SK-N-SH (cell line): ENCODE results near the gene PLEKHG1.

Experiments used
- CTCF ChIP-seq: fragments of 200-600 bp; sonication (generic); IDR thresholded peaks from 2 replicates; pipeline ENCODE4 v1.6.1; 2017; ENCODE audit warnings: antibody characterized with exemption, mild to moderate bottlenecking, moderate library complexity
- ELF1 ChIP-seq: IDR thresholded peaks from 2 replicates; pipeline ENCODE4 v1.4.0; 2012
- EP300 ChIP-seq, 2 experiments: IDR thresholded peaks; 2 replicates each; pipeline versions ENCODE4 v1.4.0 to v1.6.1; 2012; ENCODE audit warnings: borderline replicate concordance in 1 of 2, low read depth in 1 of 2, low read length in 1 of 2
- GATA2 ChIP-seq: sonication (generic); formaldehyde crosslinking; IDR thresholded peaks from 2 replicates; pipeline ENCODE4 v1.5.0; 2020; ENCODE audit warnings: mild to moderate bottlenecking, missing genetic modification reagents
- MAX ChIP-seq: IDR thresholded peaks from 2 replicates; pipeline ENCODE4 v1.4.0; 2012; ENCODE audit warnings: low read depth
- NRF1 ChIP-seq: IDR thresholded peaks from 2 replicates; pipeline ENCODE4 v1.6.1; 2012; ENCODE audit warnings: low read depth, mild to moderate bottlenecking, low read length
- POLR2AphosphoS5 ChIP-seq: IDR thresholded peaks from 2 replicates; pipeline ENCODE4 v1.6.1; 2012; ENCODE audit warnings: low read depth, low read length
- TAF1 ChIP-seq: IDR thresholded peaks from 2 replicates; pipeline ENCODE4 v1.6.1; 2012; ENCODE audit warnings: low read depth, mild to moderate bottlenecking, low read length, moderate library complexity, borderline replicate concordance
- ZBTB33 ChIP-seq: IDR thresholded peaks from 2 replicates; pipeline ENCODE4 v1.4.0; 2012; ENCODE audit warnings: low read depth, borderline replicate concordance

DNA sequence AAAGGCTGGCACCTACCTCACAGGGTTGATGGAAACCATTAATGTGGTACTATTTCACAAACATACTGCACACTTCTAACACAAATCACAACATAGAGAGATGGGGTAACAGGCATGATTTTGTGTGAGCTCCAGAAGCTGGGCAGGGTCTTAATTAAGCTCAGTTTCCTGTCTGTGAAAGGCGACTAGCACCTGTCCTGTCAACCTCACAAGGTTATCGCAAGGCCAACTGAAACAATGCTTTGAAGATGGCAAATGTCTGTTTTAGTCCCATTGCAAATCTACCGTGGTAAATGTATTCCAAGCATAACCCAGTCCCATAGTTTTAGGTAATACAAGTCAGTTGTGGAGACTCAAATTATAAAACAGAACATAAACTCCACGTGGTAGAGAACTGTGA, 1.3 kb upstream of the PLEKHG1 start:
- TF ChIP-seq CTCF (no peak), TAF1 (no peak), EP300 (IDR thresholded peaks at IDR 0.05; ENCODE audit: borderline replicate concordance in 1 of 2, low read depth in 1 of 2, low read length in 1 of 2) (no peak), MAX (no peak), ZBTB33 (no peak), NRF1 (no peak), GATA2 (CRISPR knock-in tag) (no peak), ELF1 (no peak), POLR2AphosphoS5 (no peak)
